Heart left ventricle (tissue), 13 donors: ENCODE data around the gene CHMP1A.

Source experiments
- POLR2A ChIP-seq, 2 donors: fragments of 450-650 bp; IDR thresholded peaks; one replicate each; pipeline ENCODE4 v1.6.1; 2017; ENCODE audit warnings: antibody characterized with exemption in 2 of 2, mild to moderate bottlenecking in 2 of 2, moderate library complexity in 2 of 2
- TF ChIP-seq, protein P1 (sequence below), 12 donors: fragments of 200-600 bp; sonication (generic) in 4 of 12; IDR thresholded peaks; one replicate each; pipeline versions ENCODE4 v1.5.0 to v1.8.0; 2018 to 2022; ENCODE audit warnings: antibody characterized with exemption in 12 of 12, mild to moderate bottlenecking in 5 of 12
- donor health status: ischemic (EF 13 %, LVEDD 7.1; RV severe dilation, severe dysfunction).
- donor health status: DM: no; HTN: yes; CAD: no.
- donor health status: DM: no; HTN: no; CAD: no.
- donor health status: ischemic (EF 25% LVEDD 6.9; RV normal size, moderate dysfunction).
- donor health status: ischemic (EF 25% LVEDD 5.7; RV mildly dilated, moderate dysfunction).
- donor health status: ischemic (EF 35%, LVEDD 5.7; RV mildly dilated, moderate dysfunction).
- donor health status: nonischemic (EF 11% LVEDD 7.7; RV severe dilation, severe dysfunction).
- donor health status: DM: yes; HTN: yes; CAD: no.
- donor health status: PGD.
- donor health status: ischemic (EF 29% LVEDD 5.4; RV normal size, mild dysfunction).
- donor health status: nonischemic (EF 23%, LVEDD 6.1; RV moderate dilation, normal function).

DNA sequence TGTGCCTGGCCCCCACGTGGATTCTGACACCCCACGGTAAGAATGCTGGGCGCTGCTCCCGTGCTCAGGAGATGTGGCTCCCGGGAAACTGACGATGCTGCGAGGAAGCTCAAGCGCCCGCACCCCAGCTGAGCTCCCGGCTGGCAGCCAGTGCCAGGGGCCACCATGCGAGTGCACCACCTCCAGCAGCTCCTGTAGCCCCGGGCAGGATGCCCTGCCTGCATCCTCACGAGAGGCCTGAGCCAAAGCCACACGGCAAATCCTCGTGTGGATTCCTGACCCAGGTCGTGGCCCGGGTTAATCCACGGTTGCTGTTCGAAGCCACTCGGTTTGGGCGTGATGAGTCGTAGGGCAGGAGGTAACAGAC lies 55.6 kb downstream of the CHMP1A start:
- no peak for TF ChIP-seq POLR2A (IDR thresholded peaks at IDR 0.05)
- TF ChIP-seq, protein P1, sequence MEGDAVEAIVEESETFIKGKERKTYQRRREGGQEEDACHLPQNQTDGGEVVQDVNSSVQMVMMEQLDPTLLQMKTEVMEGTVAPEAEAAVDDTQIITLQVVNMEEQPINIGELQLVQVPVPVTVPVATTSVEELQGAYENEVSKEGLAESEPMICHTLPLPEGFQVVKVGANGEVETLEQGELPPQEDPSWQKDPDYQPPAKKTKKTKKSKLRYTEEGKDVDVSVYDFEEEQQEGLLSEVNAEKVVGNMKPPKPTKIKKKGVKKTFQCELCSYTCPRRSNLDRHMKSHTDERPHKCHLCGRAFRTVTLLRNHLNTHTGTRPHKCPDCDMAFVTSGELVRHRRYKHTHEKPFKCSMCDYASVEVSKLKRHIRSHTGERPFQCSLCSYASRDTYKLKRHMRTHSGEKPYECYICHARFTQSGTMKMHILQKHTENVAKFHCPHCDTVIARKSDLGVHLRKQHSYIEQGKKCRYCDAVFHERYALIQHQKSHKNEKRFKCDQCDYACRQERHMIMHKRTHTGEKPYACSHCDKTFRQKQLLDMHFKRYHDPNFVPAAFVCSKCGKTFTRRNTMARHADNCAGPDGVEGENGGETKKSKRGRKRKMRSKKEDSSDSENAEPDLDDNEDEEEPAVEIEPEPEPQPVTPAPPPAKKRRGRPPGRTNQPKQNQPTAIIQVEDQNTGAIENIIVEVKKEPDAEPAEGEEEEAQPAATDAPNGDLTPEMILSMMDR (IDR thresholded peaks at IDR 0.05), result no peak
